H9 (cell line): ENCODE data around the gene CDS1. TPM values are rescaled to one million over a fixed set of nuclear protein-coding genes. Genes with fewer than 3 reads are reported as not detected.
A peak's percentile ranks its signal among the peaks of the same experiment; 100 is the strongest.

Experiments used
- DNase-seq: peaks from one replicate; pipeline ENCODE4 v3.0.0-alpha.2; 2017
- H2AFZ ChIP-seq: one replicate; pipeline ENCODE4 v1.6.1; 2013; ENCODE audit warnings: mild to moderate bottlenecking, low read length, control low read depth, moderate library complexity
- H2AK5ac ChIP-seq: 2 replicates; pipeline ENCODE4 v1.6.1; 2013; ENCODE audit warnings: low read length, control low read depth, mixed read lengths; ENCODE audit not compliant: insufficient read length
- H2BK120ac ChIP-seq: one replicate; pipeline ENCODE4 v1.6.1; 2013; ENCODE audit warnings: low read depth, mild to moderate bottlenecking, low read length, control low read depth, inconsistent platforms; ENCODE audit not compliant: poor library complexity, severe bottlenecking
- H2BK12ac ChIP-seq: 2 replicates; pipeline ENCODE4 v1.6.1; 2013; ENCODE audit warnings: low read length, control low read depth, mixed read lengths, low read depth; ENCODE audit not compliant: insufficient read length
- H2BK15ac ChIP-seq: 2 replicates; pipeline ENCODE4 v1.6.1; 2013; ENCODE audit warnings: low read depth, low read length, control low read depth
- H2BK20ac ChIP-seq: one replicate; pipeline ENCODE4 v1.6.1; 2013; ENCODE audit warnings: low read depth, mild to moderate bottlenecking, low read length, control low read depth, inconsistent platforms; ENCODE audit not compliant: poor library complexity, severe bottlenecking
- H2BK5ac ChIP-seq: 2 replicates; pipeline ENCODE4 v1.6.1; 2013; ENCODE audit warnings: low read length, control low read depth, mixed read lengths; ENCODE audit not compliant: insufficient read length
- H3K14ac ChIP-seq: 2 replicates; pipeline ENCODE4 v1.6.1; 2013; ENCODE audit warnings: low read length, control low read depth; ENCODE audit not compliant: insufficient read depth
- H3K18ac ChIP-seq: 2 replicates; pipeline ENCODE4 v1.6.1; 2013; ENCODE audit warnings: low read depth, mild to moderate bottlenecking, mixed read lengths, low read length, control low read depth; ENCODE audit not compliant: insufficient read length
- H3K23ac ChIP-seq: 2 replicates; pipeline ENCODE4 v1.6.1; 2013; ENCODE audit warnings: low read length, control low read depth, mixed read lengths, low read depth; ENCODE audit not compliant: insufficient read length
- H3K23me2 ChIP-seq: 2 replicates; pipeline ENCODE4 v1.6.1; 2013; ENCODE audit warnings: low read depth, mild to moderate bottlenecking, mixed read lengths, low read length, control low read depth; ENCODE audit not compliant: insufficient read length, poor library complexity, severe bottlenecking
- H3K27ac ChIP-seq: 2 replicates; pipeline ENCODE4 v1.5.1; 2013; ENCODE audit warnings: low read length, control low read depth, mixed read lengths, low read depth; ENCODE audit not compliant: insufficient read length
- H3K27me3 ChIP-seq: 2 replicates; pipeline ENCODE4 v1.6.1; 2013; ENCODE audit warnings: low read length, control low read depth, inconsistent platforms; ENCODE audit not compliant: insufficient read depth
- H3K4ac ChIP-seq: 2 replicates; pipeline ENCODE4 v1.6.1; 2013; ENCODE audit warnings: low read depth, mild to moderate bottlenecking, control low read depth, inconsistent platforms, low read length, moderate library complexity
- H3K4me1 ChIP-seq: 2 replicates; pipeline ENCODE4 v1.6.1; 2013; ENCODE audit warnings: low read length, control low read depth, inconsistent platforms; ENCODE audit not compliant: insufficient read depth
- H3K4me2 ChIP-seq: 2 replicates; pipeline ENCODE4 v1.6.1; 2013; ENCODE audit warnings: low read length, control low read depth, mixed read lengths; ENCODE audit not compliant: insufficient read length, insufficient read depth
- H3K56ac ChIP-seq: 2 replicates; pipeline ENCODE4 v1.6.1; 2013; ENCODE audit warnings: low read depth, mild to moderate bottlenecking, mixed read lengths, low read length, control low read depth; ENCODE audit not compliant: insufficient read length
- H3K79me1 ChIP-seq: 2 replicates; pipeline ENCODE4 v1.6.1; 2013; ENCODE audit warnings: low read depth, mild to moderate bottlenecking, moderate library complexity, low read length, control low read depth, inconsistent platforms; ENCODE audit not compliant: insufficient read depth, poor library complexity, severe bottlenecking
- H3K79me2 ChIP-seq: 2 replicates; pipeline ENCODE4 v1.6.1; 2013; ENCODE audit warnings: low read length, control low read depth, inconsistent platforms; ENCODE audit not compliant: insufficient read depth
- H3K9ac ChIP-seq: 2 replicates; pipeline ENCODE4 v1.6.1; 2013; ENCODE audit warnings: low read length, control low read depth, mixed read lengths; ENCODE audit not compliant: insufficient read length; ENCODE audit errors: extremely low read depth
- H3K9me3 ChIP-seq: one replicate; pipeline ENCODE4 v1.6.1; 2013; ENCODE audit warnings: low read depth, low read length, inconsistent platforms; ENCODE audit not compliant: control insufficient read depth
- H3T11ph ChIP-seq: one replicate; pipeline ENCODE4 v1.6.1; 2013; ENCODE audit warnings: mild to moderate bottlenecking, low read length, control low read depth, inconsistent platforms
- H4K20me1 ChIP-seq: one replicate; pipeline ENCODE4 v1.6.1; 2013; ENCODE audit not compliant: control insufficient read depth, insufficient read length, insufficient read depth
- H4K5ac ChIP-seq: 2 replicates; pipeline ENCODE4 v1.6.1; 2013; ENCODE audit warnings: low read depth, mild to moderate bottlenecking, mixed read lengths, low read length, control low read depth; ENCODE audit not compliant: insufficient read length
- H4K8ac ChIP-seq: replicated peaks from 2 replicates; pipeline ENCODE4 v1.6.1; 2013; ENCODE audit warnings: low read length, control low read depth, mixed read lengths, low read depth; ENCODE audit not compliant: insufficient read length
- H4K91ac ChIP-seq: 2 replicates; pipeline ENCODE4 v1.6.1; 2013; ENCODE audit warnings: low read depth, mild to moderate bottlenecking, moderate library complexity, mixed read lengths, low read length, control low read depth; ENCODE audit not compliant: insufficient read length
- H3K27ac Mint-ChIP-seq, 3 experiments: 2 replicates in 2 of 3; 3 replicates in 1 of 3; pipeline ENCODE4 v1.8.0; 2020 to 2021; ENCODE audit warnings: mixed read lengths in 3 of 3, mild to moderate bottlenecking in 1 of 3, moderate library complexity in 1 of 3
- H3K27me3 Mint-ChIP-seq: 2 replicates; pipeline ENCODE4 v1.8.0; 2021; ENCODE audit warnings: low read depth, mild to moderate bottlenecking, moderate library complexity, mixed read lengths
- H3K36me3 Mint-ChIP-seq, 3 experiments: 2 replicates in 2 of 3; 3 replicates in 1 of 3; pipeline ENCODE4 v1.8.0; 2020 to 2021; ENCODE audit warnings: low read depth in 3 of 3, mixed read lengths in 3 of 3; ENCODE audit not compliant: insufficient read depth in 1 of 3
- H3K4me1 Mint-ChIP-seq, 2 experiments: 2 replicates each; pipeline ENCODE4 v1.8.0; 2020; ENCODE audit warnings: mixed read lengths in 2 of 2
- H3K4me3 Mint-ChIP-seq, 2 experiments: 2 replicates in 1 of 2; 3 replicates in 1 of 2; pipeline ENCODE4 v1.8.0; 2020 to 2021; ENCODE audit warnings: mild to moderate bottlenecking in 2 of 2, mixed read lengths in 2 of 2, moderate library complexity in 1 of 2
- H3K9me3 Mint-ChIP-seq, 2 experiments: 2 replicates in 1 of 2; 3 replicates in 1 of 2; pipeline ENCODE4 v1.8.0; 2020; ENCODE audit warnings: mild to moderate bottlenecking in 2 of 2, mixed read lengths in 2 of 2, moderate library complexity in 1 of 2
- CTCF ChIP-seq: fragments of 200-600 bp; sonication (generic); conservative IDR thresholded peaks from 3 replicates; pipeline ENCODE4 v1.8.0; 2021; ENCODE audit warnings: antibody characterized with exemption, mild to moderate bottlenecking
- WGBS: extraction: QIAGEN DNeasy Blood & Tissue Kit; methylation state at CpG from one replicate; pipeline ENCODE4 v1.1.7; 2013; ENCODE audit warnings: missing lambda C conversion rate, low lambda C conversion rate, mixed read lengths; ENCODE audit not compliant: insufficient read length; ENCODE audit errors: extremely low coverage; 5-methylcytosine and 5-hydroxymethylcytosine counted together
- total RNA-seq: library from RNA; stranded (reverse); gene quantifications from 2 replicates; pipeline ENCODE4 v1.2.1, GENCODE V29; 2021

CDS1 gene
- total RNA-seq, 1 experiment from 2014 or later = 7.5 TPM

GRCh38 chr4:84582302-84582987, 482 bp upstream of the CDS1 start:
- H2BK12ac ChIP-seq = no peak overlapping the region
- H3K27ac ChIP-seq = no peak overlapping the region
- peak overlapping the region; percentile 52 for H3K18ac ChIP-seq
- Mint-ChIP-seq H3K9me3 (peaks cover 6 to 15% of the 10 kb centered on the region in 2 experiments), H3K4me1 (peaks cover 51 to 60% of the 10 kb centered on the region in 2 experiments), H3K27ac (peak overlapping the region; percentile 10 to 31 (median 11)), H3K4me3 (peak overlapping the region; percentile 74 to 79), H3K27me3 (peaks cover 12% of the 10 kb centered on the region), H3K36me3 (peaks cover 12 to 20% (median 15%) of the 10 kb centered on the region in 3 experiments)
- H4K8ac ChIP-seq = no peak overlapping the region
- H2BK5ac ChIP-seq = no peak overlapping the region
- H4K91ac ChIP-seq = no peak overlapping the region
- no CpG with 5 or more reads among the region's 56 CpGs for WGBS
- peak overlapping the region; percentile 59; the same call in 1 of the 2 replicates for H3K14ac ChIP-seq
- H3K23ac ChIP-seq = no peak overlapping the region
- H3K9ac ChIP-seq = peak overlapping the region; percentile 36
- H2BK120ac ChIP-seq = no peak overlapping the region
- peaks cover 5% of the 10 kb centered on the region; the same call in 1 of the 2 replicates for H3K4me1 ChIP-seq
- H2AFZ ChIP-seq = peak overlapping the region; percentile 63
- no peak overlapping the region for H2BK15ac ChIP-seq
- no peak for TF ChIP-seq CTCF
- H2AK5ac ChIP-seq = no peak overlapping the region
- H3K4ac ChIP-seq = no peak overlapping the region
- no peak overlapping the region for H2BK20ac ChIP-seq
- H3T11ph ChIP-seq = no peak overlapping the region
- H3K79me1 ChIP-seq = peaks cover 2% of the 10 kb centered on the region
- peak; percentile 99 for DNase-seq
- peak overlapping the region; percentile 78 for H3K4me2 ChIP-seq
- H3K27me3 ChIP-seq = no peaks in the 10 kb centered on the region; the same call in 1 of the 2 replicates
- no peak overlapping the region for H4K5ac ChIP-seq
- no peaks in the 10 kb centered on the region for H4K20me1 ChIP-seq
- no peak overlapping the region for H3K56ac ChIP-seq
- H3K79me2 ChIP-seq = peaks cover 19% of the 10 kb centered on the region; the same call in 1 of the 2 replicates
- H3K9me3 ChIP-seq = no peaks in the 10 kb centered on the region
- peaks cover 8% of the 10 kb centered on the region for H3K23me2 ChIP-seq
